HL-60/S4 (cell line): Measurements from ENCODE around the gene STAC3.

Experiments
- in situ Hi-C: fragments of 300-500 bp; cut with MboI; formaldehyde crosslinking; loops from 2 replicates; pipeline ENCODE4 v1.14.3; 2022; ENCODE audit warnings: low sequenced_read_pairs

The STAC3 gene

GRCh38 chr12:57237596-57237931, 13.4 kb downstream of the STAC3 start:
- in situ Hi-C loops, result no loop called here

DNA sequence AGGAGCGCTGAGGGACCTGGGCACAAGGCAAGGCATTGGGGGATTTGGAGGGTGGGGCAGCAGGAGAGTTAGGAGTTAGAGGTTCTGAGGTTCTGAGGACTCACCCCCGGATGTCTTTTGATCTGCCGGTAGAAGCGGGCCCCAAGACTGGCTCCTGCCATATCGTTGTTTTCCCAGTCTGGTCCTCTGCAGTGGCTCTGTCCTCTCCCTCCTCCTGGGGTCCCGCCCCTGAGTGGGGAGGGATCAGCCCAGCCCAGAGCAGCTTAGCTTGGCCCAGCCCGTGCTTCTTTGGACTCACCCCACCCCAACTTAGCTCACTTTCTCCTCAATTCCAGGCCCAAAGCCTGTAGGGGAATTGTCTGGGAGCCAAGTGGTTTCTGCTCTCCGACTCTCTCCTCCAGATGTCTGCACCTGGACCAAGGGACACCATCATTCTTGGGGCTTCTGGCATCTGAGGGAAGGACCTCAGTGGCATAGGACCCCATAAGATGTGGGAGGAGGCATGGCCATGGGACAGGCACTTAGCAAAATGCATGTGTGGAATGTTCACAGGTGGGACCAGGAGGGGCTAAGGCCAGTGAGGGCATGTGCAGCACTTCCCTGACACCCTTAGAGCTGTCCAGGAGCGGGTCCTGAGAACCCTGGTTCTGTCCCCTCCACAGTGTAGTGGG, 13.9 kb downstream of the STAC3 start:
- in situ Hi-C loops, result no loop called here

GRCh38 chr12:57236201-57236924, 14.6 kb downstream of the STAC3 start:
- in situ Hi-C loops, result no loop called here

DNA sequence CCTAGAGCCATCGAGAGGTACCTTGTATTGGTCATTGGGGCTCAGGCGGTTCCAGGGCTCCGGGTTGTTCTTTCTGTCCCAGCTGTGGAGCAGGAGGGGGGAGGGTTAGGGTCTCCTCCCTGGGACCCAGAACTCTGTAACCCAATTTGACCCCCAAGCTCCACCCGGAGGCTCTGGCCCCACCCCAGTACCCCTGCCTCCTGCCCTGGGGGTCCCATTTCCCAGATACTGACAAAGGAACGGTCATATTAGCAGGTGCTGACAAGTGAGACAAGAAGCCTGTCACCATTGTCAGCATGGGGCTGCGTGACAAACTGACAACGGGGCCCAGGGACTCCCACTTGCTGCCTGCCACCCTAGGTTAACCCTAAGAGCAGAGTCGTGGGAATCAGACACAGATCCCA, 15.3 kb downstream of the STAC3 start:
- in situ Hi-C loops, result no loop called here

DNA sequence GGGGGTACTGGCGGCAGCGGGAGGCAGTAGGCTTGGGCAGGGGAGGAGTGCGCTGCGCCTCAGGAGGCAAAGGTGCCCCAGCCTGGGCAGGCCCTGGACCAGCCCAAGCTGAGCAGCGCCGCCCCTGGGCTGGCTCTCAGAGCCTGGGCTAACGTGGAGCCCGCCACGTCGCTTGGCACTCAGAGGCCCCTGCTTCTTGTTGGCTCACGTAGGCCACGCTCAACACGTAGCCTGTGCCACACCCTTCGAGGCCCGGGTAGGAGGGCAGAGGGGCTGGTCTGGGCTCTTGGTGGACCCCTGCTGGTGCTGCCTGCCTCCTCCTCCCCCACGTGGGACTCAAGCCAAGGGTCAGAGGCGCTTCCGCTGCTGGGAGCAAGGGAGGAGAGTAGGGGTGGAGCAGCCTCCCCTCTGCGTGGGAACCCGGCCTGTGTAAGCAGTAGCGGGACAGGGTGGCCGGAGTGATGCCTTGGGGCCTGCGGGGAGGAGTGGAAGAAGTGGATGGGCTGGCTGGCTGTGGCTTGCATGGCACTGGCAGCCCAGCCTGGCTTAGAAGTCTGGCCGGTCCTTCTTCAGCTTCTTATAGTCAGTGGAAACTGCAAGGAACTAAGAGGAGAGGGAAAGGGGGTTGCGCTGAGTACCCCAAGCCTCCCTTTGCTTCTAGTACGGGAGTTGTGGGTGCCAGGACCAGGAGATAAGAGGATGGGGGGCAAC, 15.8 kb downstream of the STAC3 start:
- in situ Hi-C loops, result no loop called here

DNA sequence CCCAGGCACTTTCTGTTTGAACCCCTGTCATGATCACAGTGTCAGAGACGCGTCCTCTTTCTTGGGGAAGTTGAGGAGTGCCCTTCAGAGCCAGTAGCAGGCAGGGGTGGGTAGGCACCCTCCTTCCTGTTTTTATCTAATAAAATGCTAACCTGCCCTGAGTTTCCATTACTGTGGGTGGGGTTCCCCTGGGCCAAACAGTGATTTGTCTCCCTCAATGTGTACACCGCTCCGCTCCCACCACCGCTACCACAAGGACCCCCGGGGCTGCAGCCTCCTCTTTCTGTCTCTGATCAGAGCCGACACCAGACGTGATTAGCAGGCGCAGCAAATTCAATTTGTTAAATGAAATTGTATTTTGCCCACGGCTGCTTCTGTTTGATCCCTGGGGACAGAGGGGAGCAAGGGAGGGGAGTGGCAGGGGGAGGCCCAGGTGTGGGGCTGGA, 16.4 kb downstream of the STAC3 start:
- in situ Hi-C loops, result no loop called here

DNA sequence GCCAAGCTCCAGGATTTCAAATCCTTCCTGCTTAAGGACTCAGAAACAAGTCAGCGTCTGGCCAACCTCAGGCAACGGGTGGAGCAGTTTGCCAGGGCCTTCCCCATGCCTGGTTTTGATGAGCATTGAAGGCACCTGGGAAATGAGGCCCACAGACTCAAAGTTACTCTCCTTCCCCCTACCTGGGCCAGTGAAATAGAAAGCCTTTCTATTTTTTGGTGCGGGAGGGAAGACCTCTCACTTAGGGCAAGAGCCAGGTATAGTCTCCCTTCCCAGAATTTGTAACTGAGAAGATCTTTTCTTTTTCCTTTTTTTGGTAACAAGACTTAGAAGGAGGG, 16.8 kb downstream of the STAC3 start:
- in situ Hi-C loops, result no loop called here

DNA sequence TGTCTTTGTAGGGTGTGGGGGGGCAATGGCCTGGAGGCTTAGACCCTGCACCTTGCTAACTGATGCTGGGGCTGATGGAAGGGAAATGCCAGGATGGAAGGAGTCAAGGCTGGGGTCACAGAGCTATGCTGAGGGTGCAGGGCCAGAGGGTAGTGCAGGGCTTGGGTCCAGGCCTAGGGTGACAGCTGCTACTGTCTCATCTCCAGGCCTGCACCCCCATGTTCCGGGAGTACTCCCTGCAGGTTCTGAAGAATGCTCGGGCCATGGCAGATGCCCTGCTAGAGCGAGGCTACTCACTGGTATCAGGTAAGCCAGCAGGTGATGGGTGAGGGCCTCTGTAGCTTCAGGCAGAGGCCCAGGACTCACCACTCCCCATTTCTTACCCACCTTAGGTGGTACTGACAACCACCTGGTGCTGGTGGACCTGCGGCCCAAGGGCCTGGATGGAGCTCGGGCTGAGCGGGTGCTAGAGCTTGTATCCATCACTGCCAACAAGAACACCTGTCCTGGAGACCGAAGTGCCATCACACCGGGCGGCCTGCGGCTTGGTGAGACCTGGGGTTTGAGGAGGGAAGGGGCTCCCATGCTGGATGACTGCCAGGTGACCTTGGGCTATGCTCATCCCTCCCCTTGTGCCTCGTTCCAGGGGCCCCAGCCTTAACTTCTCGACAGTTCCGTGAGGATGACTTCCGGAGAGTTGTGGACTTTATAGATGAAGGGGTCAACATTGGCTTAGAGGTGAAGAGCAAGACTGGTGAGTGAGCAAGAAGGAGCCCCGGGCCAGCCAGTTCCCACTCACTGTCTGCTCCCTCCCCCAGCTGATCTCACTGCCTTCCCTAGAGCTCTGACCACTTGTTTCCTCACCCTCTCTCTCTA, 17.4 kb downstream of the STAC3 start:
- in situ Hi-C loops, result no loop called here

GRCh38 chr12:57232156-57232756, 18.7 kb downstream of the STAC3 start:
- in situ Hi-C loops, result no loop called here

GRCh38 chr12:57231276-57232021, 19.5 kb downstream of the STAC3 start:
- in situ Hi-C loops, result no loop called here

DNA sequence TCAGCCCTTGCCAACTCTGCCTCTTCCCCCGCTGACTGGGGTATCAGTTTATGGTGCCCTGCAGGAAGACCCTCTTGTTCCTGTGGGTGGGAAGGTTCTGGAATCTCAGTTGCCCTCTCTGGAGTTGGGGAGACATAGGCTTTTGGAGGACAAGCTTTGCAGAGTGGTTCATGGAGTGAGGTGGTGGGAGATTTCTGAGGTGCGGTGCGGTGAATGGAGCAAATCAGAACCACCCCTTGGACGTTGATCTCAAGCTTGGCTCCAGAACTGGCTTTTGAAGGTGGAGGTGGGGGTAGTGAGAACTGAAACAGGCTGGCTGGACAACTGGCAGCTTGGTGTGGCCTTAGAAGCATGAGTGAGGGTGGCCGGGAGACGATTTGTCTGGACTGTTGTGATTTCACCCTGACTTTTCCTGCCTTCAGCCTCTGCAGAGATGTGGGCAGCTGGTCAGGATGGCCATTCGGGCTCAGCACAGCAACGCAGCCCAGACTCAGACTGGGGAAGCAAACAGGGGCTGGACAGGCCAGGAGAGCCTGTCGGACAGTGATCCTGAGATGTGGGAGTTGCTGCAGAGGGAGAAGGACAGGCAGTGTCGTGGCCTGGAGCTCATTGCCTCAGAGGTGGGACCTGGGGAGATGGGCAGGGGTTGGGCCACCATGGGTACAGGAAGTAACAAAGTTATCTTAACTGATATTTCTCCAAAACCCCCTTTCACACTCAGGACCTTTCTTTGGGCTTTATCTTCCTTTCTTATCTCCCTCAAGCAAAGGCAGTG, 20.4 kb downstream of the STAC3 start:
- in situ Hi-C loops, result no loop called here

DNA sequence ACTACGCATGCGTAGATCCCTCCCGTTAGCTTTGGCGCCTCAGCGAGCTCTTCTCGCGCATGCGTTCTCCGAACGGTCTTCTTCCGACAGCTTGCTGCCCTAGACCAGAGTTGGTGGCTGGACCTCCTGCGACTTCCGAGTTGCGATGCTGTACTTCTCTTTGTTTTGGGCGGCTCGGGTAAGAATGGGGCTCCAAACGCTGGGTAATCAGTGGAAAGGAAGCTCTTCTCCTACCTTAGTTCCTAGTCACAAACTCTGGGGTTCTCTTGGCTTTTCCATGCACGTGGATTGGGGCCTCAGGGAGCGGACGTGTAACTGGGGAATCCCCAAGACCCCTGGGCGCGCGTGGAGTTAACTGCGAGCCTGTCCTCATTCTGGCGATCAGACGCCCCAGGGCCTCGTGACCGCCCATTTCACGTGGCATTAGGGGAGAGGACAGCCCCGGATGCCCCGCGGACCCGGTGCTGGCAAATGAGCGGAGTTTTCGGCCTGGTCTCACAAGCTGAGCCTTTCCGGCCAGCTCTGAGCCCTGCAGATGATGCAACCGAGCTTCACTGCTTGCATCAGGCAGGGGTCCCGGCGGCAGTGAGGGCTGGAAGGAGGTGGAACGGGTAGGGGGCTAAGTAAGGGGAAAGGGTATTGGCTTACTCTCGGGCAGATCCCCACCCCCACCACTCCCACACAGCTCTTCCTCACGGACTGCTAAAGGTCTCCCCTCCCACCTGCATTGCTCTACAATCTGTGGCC, 21.2 kb downstream of the STAC3 start, which contains the start of gene SHMT2:
Gene SHMT2, plus strand, starts transcription at position 78 of the 747 bp plus-strand sequence. Its CDS starts 68 bp downstream, at position 146.
- in situ Hi-C loops, result no loop called here

DNA sequence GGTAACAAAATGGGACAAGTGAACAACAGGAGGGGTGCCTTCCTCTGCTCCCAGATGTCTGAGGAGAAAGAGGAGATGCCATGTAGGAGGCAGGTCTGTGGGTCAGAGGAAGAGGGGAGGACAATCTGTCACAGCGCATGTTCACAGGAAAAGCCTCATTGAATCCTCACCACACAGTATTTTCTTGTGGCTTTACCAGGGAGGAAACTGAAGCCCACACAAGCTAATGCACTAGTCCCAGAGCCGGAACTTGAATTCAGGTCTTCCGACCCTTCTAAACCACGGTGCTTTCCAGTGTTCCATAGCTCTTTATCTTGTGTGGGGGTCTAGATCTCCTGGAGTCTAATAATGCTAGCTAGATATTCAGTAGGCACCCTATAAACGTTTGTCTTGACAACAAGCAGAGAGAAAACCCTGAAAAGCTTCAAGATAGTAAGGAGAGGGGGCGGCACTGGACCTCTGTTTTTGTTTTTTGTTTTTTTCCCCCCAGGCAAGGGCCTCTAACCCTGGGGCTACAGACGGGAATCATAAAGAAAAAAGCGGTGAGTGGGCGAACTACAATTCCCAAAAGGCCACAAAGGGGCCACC, 21.8 kb downstream of the STAC3 start:
- in situ Hi-C loops, result no loop called here

DNA sequence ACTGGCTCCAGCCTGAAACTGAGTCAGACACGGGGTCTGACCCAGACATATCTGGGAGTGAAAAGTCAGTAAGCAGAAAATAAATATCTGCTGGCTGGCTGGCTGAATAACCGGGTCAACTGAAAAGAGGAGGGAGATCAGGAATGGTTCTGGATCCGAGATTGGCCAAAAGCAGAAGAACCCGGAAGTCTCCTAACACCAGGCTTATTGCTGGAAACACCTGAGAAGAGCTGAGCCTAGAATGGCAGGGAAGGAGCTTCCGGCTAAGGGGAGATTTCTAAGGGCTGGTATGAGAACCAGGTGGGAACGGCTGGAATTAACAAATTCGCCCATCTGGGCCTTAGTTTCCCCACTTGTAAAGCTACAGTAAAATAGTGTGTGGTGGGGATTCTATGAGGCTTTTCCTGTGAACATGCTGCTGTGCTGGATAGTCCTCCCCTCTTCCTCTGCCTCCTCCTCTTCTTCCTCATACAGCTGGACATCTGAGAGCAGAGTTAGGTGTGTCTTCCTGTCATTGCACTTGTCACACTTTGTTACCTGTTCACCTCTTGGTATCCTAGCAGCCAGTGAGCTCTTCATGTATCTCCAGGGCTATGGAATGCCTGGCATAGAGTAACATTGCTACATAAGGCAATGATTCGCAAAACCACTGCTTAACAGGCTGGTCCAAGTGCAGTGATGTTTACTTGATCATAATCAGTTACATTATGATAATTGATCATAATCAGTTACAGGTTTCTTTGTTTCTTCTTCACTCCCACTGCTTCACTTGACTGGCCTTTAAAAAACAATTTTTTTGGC, 23.5 kb downstream of the STAC3 start:
- in situ Hi-C loops, result no loop called here

DNA sequence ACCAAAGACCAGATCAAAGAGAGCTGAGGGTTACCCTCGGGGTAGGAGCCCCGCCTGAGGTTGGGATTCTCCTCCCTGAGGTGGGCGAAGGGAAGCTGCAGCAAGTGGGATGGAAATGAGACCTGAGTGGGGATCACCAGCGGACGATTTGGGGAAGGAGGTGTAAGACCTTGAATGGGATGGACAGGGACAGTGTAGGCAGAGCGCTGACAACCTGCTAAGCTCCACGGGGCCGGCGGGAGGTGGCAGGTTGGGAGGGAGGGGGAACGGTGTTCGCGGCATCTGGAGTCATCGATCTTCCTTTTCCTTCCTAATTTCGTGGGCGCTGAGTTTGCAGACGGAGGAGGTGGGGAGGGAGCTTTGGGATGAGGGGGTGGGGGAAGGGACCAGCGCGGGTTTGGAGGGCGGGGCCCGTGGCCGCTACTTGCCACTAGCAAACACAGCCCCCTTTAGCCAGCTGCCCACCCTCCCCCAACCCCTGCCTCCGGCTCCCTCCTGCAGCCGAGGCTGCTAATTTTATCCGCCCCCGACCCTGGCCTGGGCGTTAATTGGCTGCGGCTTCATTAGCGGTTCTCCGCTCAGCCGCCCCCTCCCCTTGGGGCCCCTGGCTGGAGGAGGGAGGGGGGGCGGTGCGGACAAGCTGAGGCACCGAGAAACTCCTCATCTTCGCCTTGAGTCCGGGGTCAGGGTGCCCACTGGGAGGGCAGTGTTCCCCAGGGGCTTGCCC, 24.2 kb downstream of the STAC3 start:
- in situ Hi-C loops, result no loop called here

DNA sequence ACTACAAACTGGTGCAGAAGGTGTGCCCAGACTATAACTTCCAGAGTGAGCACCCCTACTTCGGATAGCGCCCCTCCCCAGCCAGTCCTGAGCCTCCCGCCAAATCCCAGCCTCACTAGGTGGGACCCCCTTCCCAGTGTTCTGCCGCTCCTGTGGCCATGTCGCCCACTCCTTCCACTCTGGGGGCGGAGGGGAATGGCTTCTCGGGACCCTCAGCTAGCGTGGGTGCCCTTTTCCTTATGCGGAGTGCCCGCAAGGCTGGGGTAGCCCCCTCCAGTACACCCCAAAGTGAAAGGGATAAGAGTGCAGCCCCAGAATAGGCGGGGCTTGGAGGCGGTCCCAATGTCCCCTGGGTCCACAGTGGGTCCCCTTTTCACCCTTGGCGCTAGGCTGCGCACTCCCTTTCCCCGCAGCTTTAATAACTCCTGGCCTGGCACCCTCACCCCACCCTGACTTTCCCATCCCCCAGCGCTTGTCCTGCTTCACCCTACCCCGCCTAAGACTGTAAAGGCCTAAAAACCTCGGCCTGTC, 25.2 kb downstream of the STAC3 start:
- in situ Hi-C loops, result no loop called here
